GM12892 (cell line): Measurements from ENCODE around the gene NRSN2.
"Not testable (repeated sequence)": the region's sequence is repeated elsewhere in the genome, so short reads cannot be mapped to it uniquely, and the experiment has no call there.

Experiments
- DNase-seq: peaks from one replicate; pipeline ENCODE4 v3.0.0; 2011; ENCODE audit not compliant: insufficient read length
- FAIRE-seq: peaks from 2 replicates; lab custom pipeline; 2011; peaks lifted over from hg19 to GRCh38; lab: Jason Lieb, UNC
- POLR2A ChIP-seq: IDR thresholded peaks from 2 replicates; pipeline ENCODE4 v1.6.1; 2011; ENCODE audit warnings: low read depth, low read length, control low read depth
- POLR2AphosphoS5 ChIP-seq: IDR thresholded peaks from 2 replicates; pipeline ENCODE4 v1.6.1; 2011; ENCODE audit warnings: low read depth, low read length, control low read depth
- TAF1 ChIP-seq: IDR thresholded peaks from 2 replicates; pipeline ENCODE4 v1.6.1; 2011; ENCODE audit warnings: low read depth, mild to moderate bottlenecking, control low read depth, low read length, borderline replicate concordance

NRSN2 gene

GRCh38 chr20:326645-327185 is 20.2 kb upstream of the NRSN2 start:
- DNase-seq (no peak), FAIRE-seq (peak; percentile 76)
- TF ChIP-seq TAF1 (no peak), POLR2AphosphoS5 (no peak), POLR2A (no peak)

GRCh38 chr20:327186-328026 is 19.5 kb upstream of the NRSN2 start:
- TF ChIP-seq POLR2A (peak; percentile 43; the same call in 1 of the 2 replicates), POLR2AphosphoS5 (no peak)
- FAIRE-seq = no peak
- peak; percentile 68 for DNase-seq

DNA sequence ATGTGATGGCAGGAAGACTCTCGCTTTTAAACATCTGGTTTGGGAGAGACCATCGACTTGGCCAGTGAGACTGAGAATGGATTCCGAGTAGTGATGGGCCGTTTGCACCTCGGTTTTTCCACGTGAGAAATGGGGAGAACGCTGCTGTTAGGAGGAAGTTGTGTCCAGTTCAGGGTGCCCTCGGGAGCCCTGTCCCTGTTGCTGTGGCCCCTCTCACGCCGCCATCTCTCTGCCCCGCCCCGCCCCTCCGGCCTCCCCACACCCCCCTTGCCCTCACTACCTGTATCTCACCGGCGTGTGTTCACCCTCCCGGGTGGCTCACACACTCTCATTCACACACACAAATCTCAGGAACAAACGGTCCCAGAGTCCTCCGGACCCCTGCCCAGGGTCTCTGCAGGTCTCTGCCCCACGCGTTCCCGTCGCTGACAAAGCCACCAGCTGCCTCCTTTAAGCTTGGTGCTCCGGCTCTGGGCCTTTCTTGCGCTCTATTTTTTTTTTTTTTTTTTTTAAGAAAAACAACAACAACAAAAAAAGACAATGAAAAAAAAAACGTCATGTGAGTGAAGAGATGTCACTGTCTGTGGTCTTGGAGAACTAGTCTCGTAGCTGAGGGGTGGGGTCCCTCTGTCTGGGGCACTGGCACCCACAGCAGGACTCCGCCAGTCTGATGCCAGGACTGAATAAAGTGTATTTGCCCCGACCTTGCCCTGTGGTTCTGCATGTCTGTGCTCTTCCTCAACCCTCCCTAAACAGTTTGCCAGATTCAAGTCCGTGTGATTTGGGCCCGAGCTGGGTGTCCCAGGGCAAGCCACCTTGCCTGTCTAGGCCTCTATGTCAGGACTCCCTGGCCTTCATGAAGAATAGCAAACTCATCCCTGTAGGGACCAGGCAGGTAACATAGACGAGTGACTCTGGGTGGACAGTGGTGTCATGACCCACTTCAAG is 18.6 kb upstream of the NRSN2 start:
- TF ChIP-seq TAF1 = no peak
- no peak for TF ChIP-seq POLR2AphosphoS5
- TF ChIP-seq POLR2A = no peak
- DNase-seq = no peak
- no peak for FAIRE-seq

- TF ChIP-seq TAF1 = no peak
- TF ChIP-seq POLR2A = no peak
- TF ChIP-seq POLR2AphosphoS5 = no peak
- DNase-seq = no peak
- no peak for FAIRE-seq
Measured at GRCh38 chr20:328975-329695, 17.8 kb upstream of the NRSN2 start.

DNA sequence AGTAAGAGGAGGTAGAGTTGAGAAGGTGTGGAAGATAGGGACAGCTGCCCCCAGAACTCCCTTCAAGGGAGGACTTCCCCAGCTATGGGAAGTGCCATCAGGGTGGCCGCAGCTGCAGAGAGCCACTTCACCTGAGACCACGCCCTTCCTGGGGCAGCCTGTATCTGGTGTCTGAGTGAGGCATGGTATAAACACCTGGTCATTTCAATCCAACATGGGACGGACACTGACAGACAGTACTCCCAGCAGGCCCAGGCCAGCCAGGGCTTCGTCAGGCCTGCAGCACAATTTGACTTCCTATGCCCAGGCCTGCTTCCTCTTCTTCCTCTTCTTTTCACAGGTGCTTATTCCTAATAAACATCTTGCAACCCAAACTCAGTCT is 17.1 kb upstream of the NRSN2 start:
- FAIRE-seq (no peak), DNase-seq (no peak)
- no peak for TF ChIP-seq TAF1
- TF ChIP-seq POLR2AphosphoS5 = no peak

- TF ChIP-seq POLR2A (no peak), TAF1 (no peak), POLR2AphosphoS5 (no peak)
- DNase-seq = peak; percentile 68
- FAIRE-seq = peak; percentile 89
Measured at GRCh38 chr20:330233-331149, 16.4 kb upstream of the NRSN2 start.

- DNase-seq (no peak), FAIRE-seq (no peak)
- TF ChIP-seq POLR2AphosphoS5 (no peak), TAF1 (no peak), POLR2A (no peak)
Measured at GRCh38 chr20:334578-334977, 12.3 kb upstream of the NRSN2 start.

GRCh38 chr20:336040-336439 is 10.9 kb upstream of the NRSN2 start:
- DNase-seq, FAIRE-seq: not testable (repeated sequence)

DNA sequence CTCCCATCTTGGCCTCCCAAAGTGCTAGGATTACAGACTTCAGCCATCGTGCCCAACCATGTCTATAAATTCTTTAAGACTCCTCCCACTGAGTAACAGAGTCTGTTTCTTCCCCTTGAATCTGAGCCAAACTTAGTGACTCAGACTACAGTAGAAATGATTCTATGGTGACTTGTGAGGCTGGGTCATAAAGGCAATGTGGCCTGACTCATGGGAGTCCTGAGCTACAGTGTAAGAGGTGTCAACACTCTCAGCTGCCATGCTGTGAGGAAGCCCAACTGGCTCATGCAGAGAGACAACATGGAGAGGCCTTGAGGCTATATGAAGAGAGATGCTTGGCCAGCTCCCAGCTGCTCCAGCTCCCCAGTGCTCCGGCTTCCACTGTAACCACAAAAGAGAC is 5.2 kb upstream of the NRSN2 start:
- no peak for FAIRE-seq
- no peak for DNase-seq
- no peak for TF ChIP-seq POLR2AphosphoS5
- no peak for TF ChIP-seq TAF1
- TF ChIP-seq POLR2A = no peak

DNA sequence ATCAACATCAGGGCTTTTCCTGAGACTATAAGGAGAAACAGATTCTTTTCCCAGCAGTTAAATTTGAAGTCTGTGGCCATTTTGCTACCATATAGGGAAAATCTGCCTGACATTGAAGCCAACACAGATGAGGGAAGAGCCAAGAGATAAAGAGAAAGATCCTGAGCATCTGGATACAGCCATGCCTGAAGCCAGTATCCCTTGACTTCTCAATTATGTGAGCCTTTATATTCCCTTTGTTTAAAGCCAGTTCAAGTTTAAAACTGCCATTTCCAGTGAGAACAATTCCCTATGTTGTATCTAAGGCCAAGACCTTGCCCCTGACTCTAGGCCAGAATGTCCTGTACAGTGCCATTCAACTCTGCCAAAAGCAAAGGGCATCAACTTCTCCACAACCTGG is 3.8 kb upstream of the NRSN2 start:
- TF ChIP-seq POLR2A (no peak), TAF1 (no peak), POLR2AphosphoS5 (no peak)
- no peak for DNase-seq
- no peak for FAIRE-seq
